HG03469 (cell line): ENCODE results near the gene PLCB4.

Source experiments
- ATAC-seq: cut with Tn5 transposase; IDR thresholded peaks from one replicate; pipeline ENCODE4 v1.9.1; 2021; ENCODE audit warnings: mild to moderate bottlenecking, moderate library complexity, moderate number of reproducible peaks; ENCODE audit not compliant: unreplicated experiment

The PLCB4 gene

GRCh38 chr20:9212735-9213134, 143.8 kb downstream of the PLCB4 start:
- ATAC-seq, result no peak

- ATAC-seq, result no peak
Measured at GRCh38 chr20:9214685-9215084, 145.8 kb downstream of the PLCB4 start.

GRCh38 chr20:9215539-9215938, 146.7 kb downstream of the PLCB4 start:
- ATAC-seq, result no peak

GRCh38 chr20:9218531-9218961, 149.7 kb downstream of the PLCB4 start:
- no peak for ATAC-seq

- no peak for ATAC-seq
Measured at GRCh38 chr20:9220874-9221547, 152.1 kb downstream of the PLCB4 start.

- ATAC-seq, result no peak
Measured at GRCh38 chr20:9223296-9223695, 154.4 kb downstream of the PLCB4 start.

- ATAC-seq, result no peak
Measured at GRCh38 chr20:9225879-9226278, 157.0 kb downstream of the PLCB4 start.

- ATAC-seq, result no peak
Measured at GRCh38 chr20:9227896-9228615, 159.2 kb downstream of the PLCB4 start.

GRCh38 chr20:9228774-9229450, 160.0 kb downstream of the PLCB4 start:
- ATAC-seq, result no peak

- ATAC-seq, result no peak
Measured at GRCh38 chr20:9230406-9230805, 161.5 kb downstream of the PLCB4 start.

GRCh38 chr20:9233804-9234203, 164.9 kb downstream of the PLCB4 start:
- ATAC-seq, result no peak

GRCh38 chr20:9235518-9235917, 166.6 kb downstream of the PLCB4 start:
- ATAC-seq, result no peak

GRCh38 chr20:9236458-9236857, 167.6 kb downstream of the PLCB4 start:
- ATAC-seq, result no peak

- ATAC-seq, result no peak
Measured at GRCh38 chr20:9241232-9241692, 172.4 kb downstream of the PLCB4 start.

- no peak for ATAC-seq
Measured at GRCh38 chr20:9241721-9242427, 173.0 kb downstream of the PLCB4 start.

- no peak for ATAC-seq
Measured at GRCh38 chr20:9243986-9244385, 175.1 kb downstream of the PLCB4 start.

- no peak for ATAC-seq
Measured at GRCh38 chr20:9244811-9245210, 175.9 kb downstream of the PLCB4 start.

- ATAC-seq, result no peak
Measured at GRCh38 chr20:9246731-9247130, 177.8 kb downstream of the PLCB4 start.

GRCh38 chr20:9250511-9250910, 181.6 kb downstream of the PLCB4 start:
- no peak for ATAC-seq

GRCh38 chr20:9253006-9253539, 184.2 kb downstream of the PLCB4 start:
- ATAC-seq, result no peak

GRCh38 chr20:9255171-9255570, 186.3 kb downstream of the PLCB4 start:
- no peak for ATAC-seq
